ENCODE measurements around the gene PDE3B.

GRCh38 chr11:14842002-14842401, 198.4 kb downstream of the PDE3B start:
- TF ChIP-seq NRF1 (IDR thresholded peaks at IDR 0.05; ENCODE audit: low read depth, low read length) (no peak), POLR2A (IDR thresholded peaks at IDR 0.05; ENCODE audit: control extremely low read depth in 1 of 2, low read depth in 2 of 2, low read length in 2 of 2) (no peak), E2F6 (IDR thresholded peaks at IDR 0.05) (no peak), MAX (IDR thresholded peaks at IDR 0.05) (no peak), MAFK (IDR thresholded peaks at IDR 0.05; ENCODE audit: low read depth, low read length) (no peak), CREB1 (IDR thresholded peaks at IDR 0.05) (no peak), EP300 (IDR thresholded peaks at IDR 0.05; ENCODE audit: borderline replicate concordance in 1 of 2, low read depth in 2 of 2, low read length in 2 of 2) (no peak), YY1 (IDR thresholded peaks at IDR 0.05; ENCODE audit: low read depth, low read length) (no peak), TBP (IDR thresholded peaks at IDR 0.05; ENCODE audit: low read depth, low read length) (no peak), NANOG (IDR thresholded peaks at IDR 0.05; ENCODE audit: insufficient read depth, low read depth, low read length, poor library complexity, severe bottlenecking) (no peak), CTCF (IDR thresholded peaks at IDR 0.05; ENCODE audit: control extremely low read depth in 1 of 3, insufficient read depth in 1 of 3, low read depth in 1 of 3, low read length in 3 of 3) (no peak), KDM1A (IDR thresholded peaks at IDR 0.05; ENCODE audit: borderline replicate concordance, low read length) (no peak)

Measured in H1 (cell line).